Measurements from ENCODE around the gene CD93. TPM values are rescaled to one million over a fixed set of nuclear protein-coding genes. Genes with fewer than 3 reads are reported as not detected.

Gene CD93
- total RNA-seq, 1 donor from 2014 or later = 101 TPM

DNA sequence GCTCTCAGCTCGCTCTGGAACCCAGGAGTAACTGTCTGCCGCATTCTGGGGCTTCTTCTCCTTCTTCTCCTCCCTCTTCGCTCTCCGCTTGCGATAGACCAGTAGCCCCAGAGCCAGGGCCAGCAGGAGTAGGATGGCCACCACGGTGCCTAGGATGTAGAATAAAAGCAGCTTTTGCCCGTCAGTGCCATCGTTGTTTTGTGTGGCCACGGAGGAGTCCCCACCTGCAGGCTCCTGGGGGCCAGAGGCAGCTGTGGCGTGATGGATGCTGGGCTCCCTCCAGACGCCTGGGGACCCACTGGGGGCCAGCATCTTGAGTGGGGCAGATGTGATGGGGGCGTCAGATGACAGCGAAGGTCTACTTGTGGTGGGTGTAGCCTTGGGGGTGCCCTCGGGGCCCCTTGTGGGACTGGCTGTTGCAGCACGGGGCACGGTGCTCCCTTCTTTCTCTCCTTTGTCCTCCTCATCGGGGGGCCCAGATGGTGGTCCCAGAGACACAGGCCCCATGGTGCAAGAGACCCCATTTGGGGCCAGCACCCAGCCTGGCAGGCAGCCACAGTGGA is 1.8 kb downstream of the CD93 start:
- no peak for DNase-seq (ENCODE audit: low read depth in 2 of 2)

GRCh38 chr20:23083553-23084220 is 2.4 kb downstream of the CD93 start:
- DNase-seq (ENCODE audit: low read depth in 2 of 2) = peak in 1 of 2 donors; percentile 48

DNA sequence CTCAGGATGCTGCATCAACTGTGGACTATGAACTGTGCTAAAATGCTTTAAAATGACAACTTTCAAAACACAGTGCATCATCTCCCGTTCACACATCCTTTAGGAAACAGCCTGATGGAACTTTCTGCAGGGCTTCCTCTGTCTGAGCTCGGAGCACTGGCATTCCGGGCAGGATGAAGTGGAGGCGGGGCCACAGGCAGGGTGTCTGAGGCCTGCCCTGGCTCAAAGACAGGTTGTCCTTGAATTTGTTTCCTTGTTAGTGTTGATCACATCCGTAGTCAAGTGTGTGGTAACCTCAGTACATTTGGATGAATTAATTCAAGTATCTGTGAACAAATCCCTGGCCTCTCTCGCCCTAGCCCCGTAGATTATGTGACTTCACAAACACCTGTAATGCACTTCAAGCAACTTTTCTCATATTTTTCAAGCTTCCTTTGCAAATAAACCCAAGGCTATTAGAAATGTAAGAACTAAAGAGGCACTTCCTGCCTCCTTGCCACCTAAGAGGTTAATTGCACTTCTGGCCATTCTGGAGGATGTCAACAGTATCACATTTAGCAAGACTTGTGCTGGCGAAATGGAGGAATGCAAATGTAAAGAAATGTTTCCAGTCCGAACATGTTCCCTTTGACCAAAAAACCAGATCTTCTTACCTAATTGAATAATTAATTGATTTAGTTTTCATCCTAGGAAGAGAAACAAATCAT is 3.1 kb downstream of the CD93 start:
- peak; percentile 91 to 95 for DNase-seq (ENCODE audit: low read depth in 2 of 2)

GRCh38 chr20:23081263-23081819 is 4.8 kb downstream of the CD93 start:
- no peak for DNase-seq (ENCODE audit: low read depth in 2 of 2)

GRCh38 chr20:23080521-23080920 is 5.6 kb downstream of the CD93 start:
- DNase-seq (ENCODE audit: low read depth in 2 of 2) = no peak

GRCh38 chr20:23079926-23080325 is 6.2 kb downstream of the CD93 start:
- peak in 1 of 2 donors; percentile 75 for DNase-seq (ENCODE audit: low read depth in 2 of 2)

DNA sequence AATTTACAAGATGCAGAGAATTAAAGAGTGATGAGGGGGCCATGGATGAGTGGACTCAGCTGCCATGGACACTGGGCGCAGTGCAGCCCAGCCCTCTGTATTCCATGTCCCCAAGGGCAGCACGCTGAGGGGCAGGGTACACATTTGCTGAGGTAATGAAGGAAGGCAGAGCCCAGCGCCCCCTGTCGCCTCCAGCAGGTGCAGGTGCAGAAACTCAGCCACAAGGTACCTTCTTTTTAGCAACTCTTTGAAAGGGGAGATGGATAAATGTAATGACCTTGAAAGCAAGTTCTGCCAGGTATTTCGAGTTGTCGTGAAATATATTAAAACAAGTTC is 7.1 kb downstream of the CD93 start:
- no peak for DNase-seq (ENCODE audit: low read depth in 2 of 2)

DNA sequence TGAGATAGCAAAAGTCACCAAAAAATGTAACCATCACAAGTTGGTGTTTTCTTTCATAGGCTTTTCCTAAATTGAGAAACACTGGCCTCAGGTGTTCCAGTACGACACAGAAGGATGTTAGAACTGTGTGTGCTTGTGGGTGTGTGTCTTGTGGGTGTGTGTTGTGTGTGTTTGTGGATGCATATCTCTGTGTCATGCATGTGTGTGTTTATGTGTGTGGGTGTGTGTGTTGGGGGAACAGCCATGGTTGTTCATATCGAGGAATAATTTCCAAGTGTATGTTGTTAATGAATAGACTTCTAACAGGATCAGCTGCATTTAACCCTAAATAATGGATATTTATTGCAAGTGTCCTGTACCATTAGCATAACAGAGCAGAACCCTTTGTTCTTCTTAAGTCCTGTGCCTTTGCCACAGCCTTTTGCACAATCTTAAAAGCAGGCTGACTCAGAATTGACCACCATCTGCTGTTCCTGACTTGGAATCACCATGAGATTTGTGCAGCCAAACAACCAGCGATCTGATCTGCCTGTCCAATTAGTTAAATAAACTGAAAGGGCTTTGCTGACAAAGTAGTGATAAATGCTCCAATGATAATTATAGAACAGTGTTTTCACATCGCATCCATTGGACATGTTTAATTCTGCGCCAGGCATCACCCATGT is 7.6 kb downstream of the CD93 start:
- DNase-seq (ENCODE audit: low read depth in 2 of 2) = no peak

GRCh38 chr20:23077277-23077676 is 8.8 kb downstream of the CD93 start:
- no peak for DNase-seq (ENCODE audit: low read depth in 2 of 2)

- no peak for DNase-seq (ENCODE audit: low read depth in 2 of 2)
These were observed 12.1 kb downstream of the CD93 start for GRCh38 chr20:23074052-23074451.

DNA sequence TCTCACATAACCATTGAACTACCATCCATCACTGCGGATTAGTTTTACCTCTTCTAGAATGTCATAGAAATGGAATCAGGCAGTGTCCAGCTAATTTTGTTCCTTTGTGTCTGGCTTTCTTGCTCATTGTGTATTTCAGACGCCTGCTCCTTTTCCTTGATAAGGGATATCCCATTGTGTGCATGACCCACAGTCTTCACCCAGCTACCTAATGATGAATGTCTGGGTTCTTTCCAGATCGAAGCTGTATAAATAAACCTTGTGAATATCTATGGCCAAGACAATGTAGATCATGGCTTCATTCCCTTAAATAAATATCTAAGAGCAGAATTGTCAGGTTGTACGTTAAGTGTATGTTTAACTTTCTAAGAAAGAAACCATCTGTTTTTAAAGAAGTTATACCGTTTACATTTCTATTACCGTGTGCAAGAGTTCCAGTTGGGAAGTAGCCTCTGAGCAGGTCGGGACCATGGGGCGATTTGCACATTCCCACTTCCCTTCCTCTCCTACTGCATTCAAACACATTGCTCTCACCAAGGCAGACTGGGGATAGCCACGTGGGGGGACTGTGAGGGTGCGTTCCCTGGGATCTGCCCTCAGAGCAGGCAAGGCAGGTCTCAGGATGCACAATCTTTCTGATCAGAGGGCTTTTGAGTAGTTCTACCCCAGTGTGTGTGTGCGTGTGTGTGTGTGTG is 13.1 kb downstream of the CD93 start:
- DNase-seq (ENCODE audit: low read depth in 2 of 2) = peak in 1 of 2 donors; percentile 92

- DNase-seq (ENCODE audit: low read depth in 2 of 2) = no peak
These were observed 14.1 kb downstream of the CD93 start for GRCh38 chr20:23071996-23072395.

GRCh38 chr20:23071398-23071797 is 14.7 kb downstream of the CD93 start:
- no peak for DNase-seq (ENCODE audit: low read depth in 2 of 2)

- no peak for DNase-seq (ENCODE audit: low read depth in 2 of 2)
These were observed 17.0 kb downstream of the CD93 start for GRCh38 chr20:23069108-23069507.

- DNase-seq (ENCODE audit: low read depth in 2 of 2) = no peak
These were observed 17.8 kb downstream of the CD93 start for GRCh38 chr20:23068283-23068682.

GRCh38 chr20:23066772-23067171 is 19.4 kb downstream of the CD93 start:
- no peak for DNase-seq (ENCODE audit: low read depth in 2 of 2)

DNA sequence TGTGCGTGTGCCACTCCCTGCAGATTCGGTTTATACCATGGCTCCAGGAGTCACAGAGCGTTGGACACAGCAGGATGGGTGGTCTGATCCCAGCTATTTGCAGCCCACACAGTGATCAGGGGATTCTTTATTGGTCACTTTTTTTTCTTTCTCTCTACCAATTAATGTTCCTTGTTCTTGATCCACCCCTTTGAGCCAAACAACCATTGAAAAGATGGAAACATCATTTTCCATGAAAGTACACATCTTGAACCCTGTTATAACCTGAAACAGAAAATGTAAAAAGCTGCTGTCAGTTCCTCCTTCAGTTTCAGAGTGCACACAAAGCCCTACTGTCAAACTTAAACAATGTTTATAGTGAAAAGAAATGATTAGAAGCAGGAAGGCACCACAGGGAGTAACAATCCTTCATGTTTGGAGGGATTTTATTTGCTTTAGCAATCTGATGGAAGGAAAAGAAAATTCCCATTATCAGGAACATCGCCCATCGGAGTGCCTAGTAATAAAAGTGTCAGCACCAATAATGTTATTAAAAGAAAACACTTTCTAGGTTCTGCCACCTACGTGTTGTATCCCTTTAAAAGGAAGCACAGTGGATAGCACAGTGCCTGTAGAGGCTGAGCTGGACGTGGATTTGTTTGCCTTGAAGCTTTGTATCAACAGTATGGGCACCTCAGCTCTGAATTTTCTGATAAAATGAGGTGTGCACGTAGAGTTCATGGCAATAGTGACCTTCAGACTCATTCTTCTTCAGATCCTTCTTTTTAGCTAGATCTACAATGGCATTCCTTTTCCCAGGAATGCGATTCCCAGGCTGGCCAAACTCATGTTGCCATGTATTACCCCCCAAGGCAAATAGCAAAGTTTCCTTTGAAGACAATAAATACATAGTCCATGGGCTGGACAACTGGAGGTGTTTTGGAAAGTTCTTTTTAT is 20.6 kb downstream of the CD93 start:
- no peak for DNase-seq (ENCODE audit: low read depth in 2 of 2)

DNA sequence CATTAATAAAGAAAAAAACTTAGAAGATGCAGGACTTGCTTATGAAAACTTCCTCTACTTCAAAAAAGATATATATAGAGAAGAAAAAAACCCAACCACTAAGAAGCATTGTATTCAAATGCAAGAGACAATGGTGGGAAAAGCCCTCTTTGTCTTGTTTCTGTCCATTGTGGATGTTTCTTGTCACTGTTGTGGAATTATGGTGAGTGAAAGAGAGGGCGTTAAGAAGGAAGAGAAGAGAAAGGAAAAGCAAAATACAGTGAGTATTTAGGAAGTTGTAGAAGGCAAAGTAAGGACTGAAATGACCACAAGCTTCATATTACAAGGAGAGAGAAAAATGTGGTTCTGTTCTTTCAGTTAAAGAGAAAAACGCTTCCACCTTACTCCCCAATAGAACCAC is 22.5 kb downstream of the CD93 start:
- DNase-seq (ENCODE audit: low read depth in 2 of 2) = peak in 1 of 2 donors; percentile 74

GRCh38 chr20:23063168-23063567 is 23.0 kb downstream of the CD93 start:
- DNase-seq (ENCODE audit: low read depth in 2 of 2) = no peak

DNA sequence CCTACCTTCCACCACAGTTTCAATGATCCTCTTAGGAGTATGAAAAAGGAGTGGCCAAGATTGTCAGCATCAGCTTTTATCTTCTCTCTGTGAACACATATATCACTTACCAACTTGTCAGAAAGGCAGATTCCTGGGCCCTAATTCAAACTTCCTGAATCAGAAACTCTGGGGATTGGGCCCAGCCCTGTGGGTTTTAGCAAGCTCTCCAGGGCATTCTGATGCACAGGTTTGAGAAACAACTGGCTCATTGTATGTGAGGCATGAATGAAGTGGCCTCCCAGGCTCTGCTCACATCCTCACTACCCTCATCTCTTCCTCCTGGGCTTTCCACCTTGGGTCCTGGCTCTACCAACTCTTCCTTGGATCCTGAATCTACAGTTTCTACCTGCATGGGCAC is 23.5 kb downstream of the CD93 start:
- DNase-seq (ENCODE audit: low read depth in 2 of 2) = no peak

Measured in dermis microvascular lymphatic vessel endothelial cell (primary cell).